Measurements from ENCODE around the gene PRAC2.

PRAC2 gene

GRCh38 chr17:48722915-48723422, at the start of gene PRAC2:
Gene PRAC2, plus strand, starts transcription at chr17:48723185. Its CDS starts 1,226 bp downstream, at chr17:48724411.
- no peak for DNase-seq (ENCODE audit: low spot score)
- Histone ChIP-seq H3K27ac (no peak within 1 kb of the TSS), H3K4me3 (peak within 1 kb of the TSS; percentile 23)
- TF ChIP-seq, protein P1, sequence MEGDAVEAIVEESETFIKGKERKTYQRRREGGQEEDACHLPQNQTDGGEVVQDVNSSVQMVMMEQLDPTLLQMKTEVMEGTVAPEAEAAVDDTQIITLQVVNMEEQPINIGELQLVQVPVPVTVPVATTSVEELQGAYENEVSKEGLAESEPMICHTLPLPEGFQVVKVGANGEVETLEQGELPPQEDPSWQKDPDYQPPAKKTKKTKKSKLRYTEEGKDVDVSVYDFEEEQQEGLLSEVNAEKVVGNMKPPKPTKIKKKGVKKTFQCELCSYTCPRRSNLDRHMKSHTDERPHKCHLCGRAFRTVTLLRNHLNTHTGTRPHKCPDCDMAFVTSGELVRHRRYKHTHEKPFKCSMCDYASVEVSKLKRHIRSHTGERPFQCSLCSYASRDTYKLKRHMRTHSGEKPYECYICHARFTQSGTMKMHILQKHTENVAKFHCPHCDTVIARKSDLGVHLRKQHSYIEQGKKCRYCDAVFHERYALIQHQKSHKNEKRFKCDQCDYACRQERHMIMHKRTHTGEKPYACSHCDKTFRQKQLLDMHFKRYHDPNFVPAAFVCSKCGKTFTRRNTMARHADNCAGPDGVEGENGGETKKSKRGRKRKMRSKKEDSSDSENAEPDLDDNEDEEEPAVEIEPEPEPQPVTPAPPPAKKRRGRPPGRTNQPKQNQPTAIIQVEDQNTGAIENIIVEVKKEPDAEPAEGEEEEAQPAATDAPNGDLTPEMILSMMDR (IDR thresholded peaks at IDR 0.05) = no peak

DNA sequence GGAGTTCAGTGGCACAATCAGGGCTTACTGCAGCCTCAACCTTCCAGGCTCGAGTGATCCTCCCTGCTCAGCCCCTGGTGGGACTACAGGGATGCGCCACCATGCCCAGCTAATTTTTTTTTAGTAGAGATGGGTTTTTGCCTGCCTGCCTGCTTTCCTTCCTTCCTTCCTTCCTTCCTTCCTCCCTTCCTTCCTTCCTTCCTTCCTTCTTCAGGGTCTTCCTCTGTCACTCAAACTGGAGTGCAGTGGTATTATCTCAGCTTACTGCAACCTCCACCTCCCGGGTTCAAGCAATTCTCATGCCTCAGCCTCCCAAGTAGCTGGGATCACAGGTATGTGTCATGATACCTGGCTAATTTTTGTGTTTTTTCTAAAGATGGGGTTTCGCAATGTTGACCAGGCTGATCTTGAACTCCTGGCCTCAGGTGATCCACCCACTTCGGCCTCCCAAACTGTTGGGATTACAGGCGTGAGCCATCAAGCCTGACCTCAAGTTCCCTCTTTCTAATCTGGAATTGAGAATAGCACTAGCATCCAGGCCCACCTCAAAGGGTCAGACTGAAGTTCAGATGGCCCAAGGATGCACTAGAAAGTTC, 45.9 kb upstream of the PRAC2 start:
- no peak overlapping the region for H3K27ac ChIP-seq
- no peak for DNase-seq (ENCODE audit: low spot score)
- TF ChIP-seq, protein P1 (IDR thresholded peaks at IDR 0.05) = no peak
- H3K4me3 ChIP-seq = no peak overlapping the region

DNA sequence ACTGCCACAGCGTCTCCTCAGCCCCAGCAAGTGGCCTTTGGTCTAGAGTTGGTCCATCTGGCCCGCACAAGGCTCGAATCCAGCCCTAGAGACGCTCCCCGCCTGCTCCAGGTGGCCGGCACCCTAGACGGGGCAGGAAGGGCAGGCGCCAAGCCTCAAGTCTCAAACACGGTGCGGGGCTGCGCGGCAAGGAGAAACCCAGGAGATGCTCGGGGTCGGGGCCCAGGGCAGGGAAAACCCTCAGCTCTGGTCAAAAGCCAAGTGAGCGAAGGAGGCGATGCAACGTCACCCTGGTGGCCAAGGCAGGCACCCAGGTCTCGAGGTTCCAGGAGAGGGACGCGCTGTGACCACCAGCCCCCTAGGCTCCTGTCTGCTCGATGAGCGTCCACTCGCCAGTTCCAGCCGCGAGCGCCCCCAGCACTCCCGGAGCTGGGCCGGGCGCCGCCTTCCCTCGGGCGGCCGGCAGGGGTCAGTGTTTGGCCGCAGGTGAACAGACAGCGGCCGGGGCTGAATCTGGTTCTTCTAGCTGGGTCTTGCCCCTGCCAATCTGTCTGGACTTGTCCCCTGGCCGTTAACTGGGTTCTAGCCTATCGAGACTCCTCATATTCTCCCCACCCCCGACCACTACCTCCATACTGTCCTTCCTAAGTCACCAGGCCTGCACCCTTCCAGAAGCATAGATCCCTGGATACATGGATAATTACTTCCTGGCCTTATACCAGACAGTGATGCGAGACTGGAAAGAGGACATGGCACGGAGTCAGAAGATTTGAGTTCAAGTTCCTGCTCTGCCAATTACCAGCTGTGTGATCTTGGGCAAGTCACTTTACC, 44.6 kb upstream of the PRAC2 start:
- Histone ChIP-seq H3K4me3 (peak overlapping the region; percentile 17), H3K27ac (no peak overlapping the region)
- TF ChIP-seq, protein P1 (IDR thresholded peaks at IDR 0.05) = peak; percentile 80
- DNase-seq (ENCODE audit: low spot score) = no peak

- Histone ChIP-seq H3K4me3 (no peak overlapping the region), H3K27ac (no peak overlapping the region)
- TF ChIP-seq, protein P1 (IDR thresholded peaks at IDR 0.05) = no peak
- DNase-seq (ENCODE audit: low spot score) = no peak
Measured at GRCh38 chr17:48679385-48680096, 43.4 kb upstream of the PRAC2 start.

- Histone ChIP-seq H3K27ac (no peak overlapping the region), H3K4me3 (no peak overlapping the region)
- DNase-seq (ENCODE audit: low spot score) = no peak
- TF ChIP-seq, protein P1 (IDR thresholded peaks at IDR 0.05) = no peak
Measured at GRCh38 chr17:48681609-48682008, 41.4 kb upstream of the PRAC2 start.

DNA sequence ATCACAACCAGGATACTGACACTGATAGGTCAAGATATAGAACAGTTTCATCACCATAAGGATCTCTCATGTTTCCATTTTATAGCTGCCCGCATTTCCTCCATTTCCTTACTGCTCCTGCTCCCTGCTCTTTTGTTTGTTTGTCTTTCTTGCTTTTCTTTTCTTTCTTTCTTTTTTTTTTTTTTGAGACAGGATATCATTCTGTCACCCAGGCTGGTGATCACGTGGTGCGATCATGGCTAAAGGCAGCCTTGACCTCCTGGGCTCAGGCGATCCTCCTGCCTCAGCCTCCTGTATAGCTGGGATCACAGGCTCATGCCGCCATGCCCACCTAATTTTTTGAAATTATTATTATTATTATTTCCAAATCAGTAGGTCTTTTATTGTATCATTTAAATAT, 32.3 kb upstream of the PRAC2 start:
- TF ChIP-seq, protein P1 (IDR thresholded peaks at IDR 0.05) = no peak
- no peak for DNase-seq (ENCODE audit: low spot score)
- no peak overlapping the region for H3K4me3 ChIP-seq
- H3K27ac ChIP-seq = no peak overlapping the region

All from coronary artery (tissue), 2 donors.